Measurements from ENCODE around the gene ATXN10.

The ATXN10 gene

DNA sequence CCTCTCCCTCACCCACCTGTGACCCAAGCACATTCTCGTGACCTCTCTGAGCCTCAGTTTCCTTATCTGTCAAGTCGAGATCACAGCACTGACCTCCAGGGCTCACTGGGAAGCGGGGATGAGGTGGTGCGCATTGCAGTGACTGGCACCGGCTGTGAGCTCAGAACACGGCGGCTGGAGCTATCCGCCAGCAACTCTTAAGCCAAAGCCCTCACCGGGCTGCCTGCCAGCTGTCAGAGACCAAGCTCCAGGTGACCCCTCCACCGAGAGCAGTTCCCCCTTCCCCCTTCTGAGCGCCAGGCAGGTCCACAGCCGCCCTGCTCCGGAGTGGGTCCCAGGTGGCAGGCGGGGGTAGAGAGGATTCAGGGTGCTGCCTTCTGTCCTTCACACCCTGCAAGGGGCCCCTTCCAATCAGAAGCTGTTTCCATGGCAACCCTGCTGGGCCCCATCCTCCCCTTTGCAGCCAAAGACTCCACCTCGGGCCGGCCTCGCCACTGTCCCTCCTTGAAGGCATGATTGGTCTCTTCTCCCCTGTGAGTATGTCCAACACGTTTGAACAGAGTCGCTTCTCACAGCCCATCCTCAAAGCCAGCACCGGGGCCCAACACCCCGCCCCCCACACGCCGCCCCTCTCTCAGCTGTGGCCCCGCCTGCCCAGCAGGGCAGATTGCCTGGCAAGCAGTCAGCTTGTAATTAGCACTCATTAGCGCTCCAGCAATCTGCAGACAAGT, 206.6 kb downstream of the ATXN10 start:
- in situ Hi-C loops (cut with HindIII; ENCODE audit: low sequenced_read_pairs): no loop called here
- H3K4me3 ChIP-seq (ENCODE audit: low read depth, low read length): no peak overlapping the region
- DNase-seq (ENCODE audit: low read depth, low spot score): no peak
- TF ChIP-seq, protein P1, sequence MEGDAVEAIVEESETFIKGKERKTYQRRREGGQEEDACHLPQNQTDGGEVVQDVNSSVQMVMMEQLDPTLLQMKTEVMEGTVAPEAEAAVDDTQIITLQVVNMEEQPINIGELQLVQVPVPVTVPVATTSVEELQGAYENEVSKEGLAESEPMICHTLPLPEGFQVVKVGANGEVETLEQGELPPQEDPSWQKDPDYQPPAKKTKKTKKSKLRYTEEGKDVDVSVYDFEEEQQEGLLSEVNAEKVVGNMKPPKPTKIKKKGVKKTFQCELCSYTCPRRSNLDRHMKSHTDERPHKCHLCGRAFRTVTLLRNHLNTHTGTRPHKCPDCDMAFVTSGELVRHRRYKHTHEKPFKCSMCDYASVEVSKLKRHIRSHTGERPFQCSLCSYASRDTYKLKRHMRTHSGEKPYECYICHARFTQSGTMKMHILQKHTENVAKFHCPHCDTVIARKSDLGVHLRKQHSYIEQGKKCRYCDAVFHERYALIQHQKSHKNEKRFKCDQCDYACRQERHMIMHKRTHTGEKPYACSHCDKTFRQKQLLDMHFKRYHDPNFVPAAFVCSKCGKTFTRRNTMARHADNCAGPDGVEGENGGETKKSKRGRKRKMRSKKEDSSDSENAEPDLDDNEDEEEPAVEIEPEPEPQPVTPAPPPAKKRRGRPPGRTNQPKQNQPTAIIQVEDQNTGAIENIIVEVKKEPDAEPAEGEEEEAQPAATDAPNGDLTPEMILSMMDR (IDR thresholded peaks at IDR 0.05; ENCODE audit: low read depth, low read length): no peak

DNA sequence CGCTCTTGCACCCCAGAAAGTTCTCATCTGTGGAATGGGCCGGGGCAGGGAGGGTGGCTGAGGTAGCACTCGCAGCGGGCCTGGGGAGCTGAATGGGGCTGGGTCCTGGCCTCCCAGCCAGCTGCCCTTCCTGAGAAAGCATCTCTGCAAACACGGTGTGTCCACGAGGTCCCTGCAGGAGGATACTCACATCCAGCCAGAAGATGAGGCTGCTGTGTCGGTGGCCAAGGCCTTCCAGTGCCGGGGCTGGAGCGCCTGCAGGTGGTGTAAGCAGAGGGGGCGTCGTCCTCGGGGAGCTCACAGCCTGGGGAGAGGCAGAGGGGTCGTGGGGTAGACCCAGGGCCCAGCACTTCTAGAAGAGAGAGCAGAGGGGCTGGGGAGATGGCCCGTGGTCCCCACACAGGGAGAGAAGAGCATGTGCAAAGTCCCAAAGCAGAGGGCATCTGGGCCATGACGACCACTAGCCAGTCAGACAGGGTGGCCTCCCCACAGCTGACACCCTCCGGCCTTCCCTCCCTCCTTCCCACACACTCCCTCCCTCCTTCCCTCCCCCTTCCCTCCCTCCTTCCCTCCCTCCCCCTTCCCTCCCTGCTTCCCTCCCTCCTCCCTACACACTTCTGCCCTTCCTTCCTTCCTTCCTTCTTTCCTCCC, 207.4 kb downstream of the ATXN10 start:
- no peak overlapping the region for H3K4me3 ChIP-seq (ENCODE audit: low read depth, low read length)
- in situ Hi-C loops (cut with HindIII; ENCODE audit: low sequenced_read_pairs): no loop called here
- DNase-seq (ENCODE audit: low read depth, low spot score): no peak
- TF ChIP-seq, protein P1 (IDR thresholded peaks at IDR 0.05; ENCODE audit: low read depth, low read length): no peak

DNA sequence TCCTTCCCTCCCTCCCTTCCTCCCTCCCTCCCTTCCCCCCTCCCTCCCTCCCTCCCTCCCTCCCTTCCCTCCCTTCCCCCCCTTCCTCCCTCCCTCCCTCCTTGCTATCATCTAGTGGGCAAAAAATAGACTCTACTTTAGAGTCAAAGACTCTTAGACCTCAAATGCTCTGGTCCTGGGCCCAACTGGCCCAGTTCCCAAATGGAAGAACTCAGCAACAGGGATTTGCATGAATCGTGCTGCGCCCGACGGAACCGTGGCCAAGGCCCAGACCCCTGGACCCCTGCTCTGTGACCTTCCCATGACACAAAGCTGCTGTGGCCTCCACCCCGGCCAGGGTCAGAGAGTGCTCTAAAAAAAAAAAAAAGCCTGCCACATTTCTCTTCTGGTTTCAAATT, 207.9 kb downstream of the ATXN10 start:
- no peak overlapping the region for H3K4me3 ChIP-seq (ENCODE audit: low read depth, low read length)
- DNase-seq (ENCODE audit: low read depth, low spot score): no peak
- in situ Hi-C loops (cut with HindIII; ENCODE audit: low sequenced_read_pairs): no loop called here
- TF ChIP-seq, protein P1 (IDR thresholded peaks at IDR 0.05; ENCODE audit: low read depth, low read length): no peak

DNA sequence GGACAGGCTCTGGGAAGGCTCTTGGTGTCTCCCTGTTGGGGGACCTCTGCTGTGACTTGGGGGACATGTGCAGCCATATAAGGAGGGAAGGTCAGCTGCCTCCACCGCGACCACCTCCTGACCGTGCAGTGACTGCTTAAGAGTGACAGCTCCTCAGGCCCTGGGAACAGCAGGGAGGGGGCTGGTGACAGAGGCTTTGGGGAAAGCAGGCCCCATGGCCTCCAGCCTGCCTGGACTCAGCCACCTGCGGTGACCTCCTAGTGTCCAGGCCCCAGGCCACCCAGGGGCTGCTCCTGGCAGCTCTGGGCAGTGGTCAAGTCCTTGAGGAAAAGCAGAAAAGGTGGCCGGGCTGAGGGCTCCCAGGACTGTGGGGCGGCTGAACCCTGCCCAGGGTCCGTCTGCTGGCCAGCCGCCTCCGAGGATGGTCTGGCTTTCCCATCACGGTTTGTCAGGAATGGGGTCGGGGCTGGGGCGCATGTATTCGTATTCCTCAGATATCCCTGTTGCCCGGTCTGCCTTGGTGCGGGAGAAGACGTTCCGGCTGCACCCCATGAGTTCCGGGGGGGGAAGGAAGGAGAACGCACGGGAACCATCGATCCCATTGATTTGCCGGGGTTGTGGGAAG, 208.6 kb downstream of the ATXN10 start:
- in situ Hi-C loops (cut with HindIII; ENCODE audit: low sequenced_read_pairs): no loop called here
- no peak for DNase-seq (ENCODE audit: low read depth, low spot score)
- no peak overlapping the region for H3K4me3 ChIP-seq (ENCODE audit: low read depth, low read length)
- TF ChIP-seq, protein P1 (IDR thresholded peaks at IDR 0.05; ENCODE audit: low read depth, low read length): no peak

DNA sequence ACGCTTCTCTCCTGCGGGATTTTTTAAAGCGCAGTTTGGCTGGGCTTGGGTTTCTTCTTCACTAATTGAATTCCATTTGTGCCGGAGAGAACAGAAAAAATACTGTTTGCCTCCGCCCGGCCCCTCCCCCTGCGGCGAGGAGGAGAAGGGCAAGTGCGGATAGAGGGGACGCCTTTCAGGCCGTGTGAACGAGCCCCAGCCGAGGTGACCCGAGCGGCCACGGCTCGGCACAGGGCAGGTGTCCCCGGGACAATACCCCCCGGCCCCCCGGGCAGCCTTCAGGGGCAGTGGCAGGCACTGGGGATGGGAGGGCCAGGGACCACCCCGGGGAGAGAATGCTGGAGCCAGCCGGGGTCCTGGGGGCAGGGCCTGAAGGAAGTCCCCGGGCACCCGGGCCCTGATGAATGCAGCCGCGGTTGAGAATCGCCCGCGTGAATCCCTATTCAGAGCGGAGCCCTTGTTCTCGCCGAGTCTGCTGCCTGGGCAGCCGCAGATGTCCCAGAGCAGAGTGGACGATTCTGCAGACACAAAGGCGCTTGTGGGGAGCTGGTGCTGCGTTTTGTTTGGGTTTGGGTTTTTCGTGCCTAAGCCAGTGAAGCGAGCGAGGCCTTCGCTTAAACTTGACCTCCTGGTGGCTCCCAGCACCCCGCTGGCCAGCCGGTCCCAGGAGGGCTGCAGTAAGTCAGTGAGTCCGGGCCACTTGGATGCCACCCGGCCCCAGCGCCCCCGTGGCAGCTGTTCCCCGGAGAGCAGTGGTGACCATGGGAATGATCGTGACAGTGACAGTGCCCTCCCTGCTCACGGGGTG, 209.3 kb downstream of the ATXN10 start:
- H3K4me3 ChIP-seq (ENCODE audit: low read depth, low read length): no peak overlapping the region
- TF ChIP-seq, protein P1 (IDR thresholded peaks at IDR 0.05; ENCODE audit: low read depth, low read length): no peak
- in situ Hi-C loops (cut with HindIII; ENCODE audit: low sequenced_read_pairs): no loop called here
- DNase-seq (ENCODE audit: low read depth, low spot score): no peak

DNA sequence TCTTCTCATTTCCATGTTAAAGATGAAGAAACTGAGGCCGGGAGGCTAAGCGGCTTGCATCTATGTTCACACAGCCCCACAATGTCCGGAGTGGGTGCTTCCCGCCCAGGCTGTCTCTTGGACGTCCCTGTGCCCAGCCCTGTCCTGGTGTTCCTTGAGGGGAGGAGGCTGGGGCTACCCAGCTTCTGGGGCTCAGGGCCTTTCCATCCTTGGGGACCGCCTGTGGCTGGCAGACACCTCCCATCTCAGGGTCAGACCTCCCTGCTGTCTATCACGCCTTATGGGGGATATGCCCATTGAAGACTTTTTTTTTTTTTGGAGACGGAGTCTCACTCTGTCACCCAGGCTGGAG, 209.9 kb downstream of the ATXN10 start:
- in situ Hi-C loops (cut with HindIII; ENCODE audit: low sequenced_read_pairs): no loop called here
- no peak for DNase-seq (ENCODE audit: low read depth, low spot score)
- no peak overlapping the region for H3K4me3 ChIP-seq (ENCODE audit: low read depth, low read length)
- TF ChIP-seq, protein P1 (IDR thresholded peaks at IDR 0.05; ENCODE audit: low read depth, low read length): no peak

Data from astrocyte of the spinal cord (primary cell).